ENCODE data around the gene MYOZ3. TPM values are rescaled to one million over a fixed set of nuclear protein-coding genes. Genes with fewer than 3 reads are reported as not detected.

Gene MYOZ3
- total and polyA plus RNA-seq, 2 of the 8 experiments (the other 6 are each of a cell fraction or from before 2014, with no cell fraction given): 9.6 to 19.1 TPM

DNA sequence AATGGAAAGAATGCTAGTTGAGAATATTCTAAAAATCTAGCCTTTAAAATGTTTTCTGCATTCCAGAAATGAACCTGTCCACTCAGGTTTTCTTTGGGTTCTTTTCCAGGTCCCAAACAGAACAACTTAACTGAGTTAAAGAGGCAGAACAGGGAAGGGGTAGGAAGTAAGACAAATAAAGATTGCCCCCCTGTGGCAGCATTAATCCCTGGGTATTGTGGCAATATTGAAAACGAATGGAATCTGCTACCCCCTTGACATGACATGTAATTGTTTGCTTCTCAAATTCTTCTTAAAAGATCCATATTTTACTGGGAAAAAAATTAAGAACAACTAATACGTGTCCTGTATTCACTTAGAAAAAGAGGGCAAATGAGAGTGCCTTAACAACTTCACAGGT, 49.1 kb downstream of the MYOZ3 start (continued):
- TF ChIP-seq RAD21 (IDR thresholded peaks at IDR 0.05 in 1 of 2, conservative IDR thresholded peaks at IDR 0.05 in 1 of 2; ENCODE audit: low read depth in 2 of 2, low read length in 2 of 2) (peak; percentile 48 to 58), EGR1 (IDR thresholded peaks at IDR 0.05; ENCODE audit: borderline replicate concordance, low read depth, low read length) (no peak), BACH1 (IDR thresholded peaks at IDR 0.05; ENCODE audit: low read length) (no peak), POLR2A (IDR thresholded peaks at IDR 0.05; ENCODE audit: control extremely low read depth in 1 of 2, low read depth in 2 of 2, low read length in 2 of 2) (no peak), RNF2 (IDR thresholded peaks at IDR 0.05; ENCODE audit: borderline replicate concordance, low read depth, low read length, missing control alignments, poor library complexity, severe bottlenecking) (no peak), CTBP2 (IDR thresholded peaks at IDR 0.05; ENCODE audit: borderline replicate concordance, insufficient read depth, insufficient read length, low read length) (no peak)
- TF ChIP-seq, protein P1, sequence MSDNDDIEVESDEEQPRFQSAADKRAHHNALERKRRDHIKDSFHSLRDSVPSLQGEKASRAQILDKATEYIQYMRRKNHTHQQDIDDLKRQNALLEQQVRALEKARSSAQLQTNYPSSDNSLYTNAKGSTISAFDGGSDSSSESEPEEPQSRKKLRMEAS (IDR thresholded peaks at IDR 0.05): no peak
